ENCODE measurements around the gene EPHB4. TPM values are rescaled to one million over a fixed set of nuclear protein-coding genes. Genes with fewer than 3 reads are reported as not detected.
"Not testable (repeated sequence)": the region's sequence is repeated elsewhere in the genome, so short reads cannot be mapped to it uniquely, and the experiment has no call there.

The EPHB4 gene
- polyA plus RNA-seq, 1 experiment: 30.5 TPM

DNA sequence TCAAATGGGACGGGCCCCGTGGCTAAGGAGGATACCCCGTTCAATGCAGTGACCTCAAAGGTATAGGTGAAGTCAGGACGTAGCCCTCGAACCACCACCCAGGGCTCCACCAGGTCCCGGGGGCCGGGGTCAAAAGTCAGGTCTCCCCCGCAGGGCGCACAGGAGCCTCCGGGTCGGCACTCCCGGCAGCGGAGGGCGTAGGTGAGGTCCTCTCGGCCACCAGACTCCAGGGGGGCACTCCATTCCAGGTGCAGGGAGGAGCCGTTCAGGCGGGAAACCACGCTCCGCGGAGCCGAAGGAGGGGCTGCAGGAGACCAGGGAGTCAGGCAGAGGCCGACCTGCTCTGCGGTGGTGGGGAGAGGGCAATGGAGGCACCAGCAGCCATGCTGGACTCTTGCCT, 7.7 kb downstream of the EPHB4 start:
- no peak overlapping the region for H3K4me3 ChIP-seq (ENCODE audit: low read depth, low read length)
- no peaks in the 10 kb centered on the region for H3K27me3 ChIP-seq (ENCODE audit: control insufficient read depth, insufficient read depth, low read length)
- TF ChIP-seq, protein P1, sequence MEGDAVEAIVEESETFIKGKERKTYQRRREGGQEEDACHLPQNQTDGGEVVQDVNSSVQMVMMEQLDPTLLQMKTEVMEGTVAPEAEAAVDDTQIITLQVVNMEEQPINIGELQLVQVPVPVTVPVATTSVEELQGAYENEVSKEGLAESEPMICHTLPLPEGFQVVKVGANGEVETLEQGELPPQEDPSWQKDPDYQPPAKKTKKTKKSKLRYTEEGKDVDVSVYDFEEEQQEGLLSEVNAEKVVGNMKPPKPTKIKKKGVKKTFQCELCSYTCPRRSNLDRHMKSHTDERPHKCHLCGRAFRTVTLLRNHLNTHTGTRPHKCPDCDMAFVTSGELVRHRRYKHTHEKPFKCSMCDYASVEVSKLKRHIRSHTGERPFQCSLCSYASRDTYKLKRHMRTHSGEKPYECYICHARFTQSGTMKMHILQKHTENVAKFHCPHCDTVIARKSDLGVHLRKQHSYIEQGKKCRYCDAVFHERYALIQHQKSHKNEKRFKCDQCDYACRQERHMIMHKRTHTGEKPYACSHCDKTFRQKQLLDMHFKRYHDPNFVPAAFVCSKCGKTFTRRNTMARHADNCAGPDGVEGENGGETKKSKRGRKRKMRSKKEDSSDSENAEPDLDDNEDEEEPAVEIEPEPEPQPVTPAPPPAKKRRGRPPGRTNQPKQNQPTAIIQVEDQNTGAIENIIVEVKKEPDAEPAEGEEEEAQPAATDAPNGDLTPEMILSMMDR (IDR thresholded peaks at IDR 0.05; ENCODE audit: insufficient read depth, low read depth, low read length): no peak
- CTCF ChIA-PET: interaction anchor here (1.0 kb wide), 1 partner anchor 8 kb away, joined by 3 read pairs; the partner anchor contains the start of gene EPHB4
- POLR2A ChIA-PET: no interaction called here
- DNase-seq (ENCODE audit: low read depth): no peak
- peaks cover 34% of the 10 kb centered on the region for H3K36me3 ChIP-seq (ENCODE audit: control insufficient read depth, insufficient read depth, low read length)

DNA sequence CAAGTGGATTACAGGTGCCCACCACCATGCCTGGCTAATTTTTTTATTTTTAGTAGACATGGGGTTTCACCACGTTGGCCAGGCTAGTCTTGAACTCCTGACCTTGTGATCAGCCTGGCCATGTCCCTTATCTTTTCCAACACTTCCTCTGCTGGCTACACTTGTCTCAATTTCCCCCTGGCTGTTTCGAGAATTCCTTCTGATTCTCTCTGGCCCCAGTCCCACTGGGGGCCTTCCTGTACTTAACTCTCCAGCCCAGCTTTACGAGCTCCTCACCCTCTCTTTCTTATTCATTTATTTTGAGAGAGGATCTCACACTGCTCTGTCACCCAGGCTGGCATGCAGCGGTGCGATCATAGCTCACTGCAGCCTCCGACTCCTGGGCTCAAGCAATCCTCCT, 8.5 kb downstream of the EPHB4 start:
- CTCF ChIA-PET: interaction anchor here (1.0 to 1.3 kb wide), 2 partner anchors 9 to 33 kb away, joined by 3 to 8 read pairs; partner anchors contain the start of genes EPHB4 and SLC12A9
- DNase-seq (ENCODE audit: low read depth): no peak

DNA sequence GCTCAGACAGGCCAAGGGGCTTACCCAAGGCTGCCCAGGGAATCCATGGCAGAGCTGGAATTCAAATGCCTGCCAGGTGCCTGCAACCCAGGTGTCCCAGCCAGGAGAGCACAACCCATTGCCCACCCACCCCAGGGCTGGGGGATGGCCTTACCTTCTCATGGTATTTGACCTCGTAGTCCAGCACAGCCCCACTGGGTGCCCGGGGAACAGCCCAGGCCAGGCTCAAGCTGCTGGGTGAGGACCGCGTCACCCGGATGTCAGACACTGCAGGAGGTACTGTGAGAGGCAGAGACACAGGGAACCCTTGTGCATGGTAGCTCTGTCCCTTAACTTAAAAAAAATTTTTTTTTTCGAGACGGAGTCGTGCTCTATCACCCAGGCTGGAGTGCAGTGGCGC, 9.0 kb downstream of the EPHB4 start:
- no peaks in the 10 kb centered on the region for H3K27me3 ChIP-seq (ENCODE audit: control insufficient read depth, insufficient read depth, low read length)
- ChIA-PET CTCF (interaction anchor here (0.6 to 1.3 kb wide), 4 partner anchors 9 to 34 kb away, joined by 3 to 8 read pairs (median 4); partner anchors contain the start of genes EPHB4 and SLC12A9), POLR2A (no interaction called here)
- TF ChIP-seq, protein P1 (IDR thresholded peaks at IDR 0.05; ENCODE audit: insufficient read depth, low read depth, low read length): no peak
- no peak overlapping the region for H3K4me3 ChIP-seq (ENCODE audit: low read depth, low read length)
- H3K36me3 ChIP-seq (ENCODE audit: control insufficient read depth, insufficient read depth, low read length): peaks cover 33% of the 10 kb centered on the region
- no peak for DNase-seq (ENCODE audit: low read depth)

More for the DNA sequence above, 8.5 kb downstream of the EPHB4 start:
- Histone ChIP-seq H3K4me3 (ENCODE audit: low read depth, low read length) (no peak overlapping the region), H3K36me3 (ENCODE audit: control insufficient read depth, insufficient read depth, low read length) (peaks cover 34% of the 10 kb centered on the region), H3K27me3 (ENCODE audit: control insufficient read depth, insufficient read depth, low read length) (no peaks in the 10 kb centered on the region)
- TF ChIP-seq, protein P1 (IDR thresholded peaks at IDR 0.05; ENCODE audit: insufficient read depth, low read depth, low read length): no peak
- POLR2A ChIA-PET: no interaction called here

DNA sequence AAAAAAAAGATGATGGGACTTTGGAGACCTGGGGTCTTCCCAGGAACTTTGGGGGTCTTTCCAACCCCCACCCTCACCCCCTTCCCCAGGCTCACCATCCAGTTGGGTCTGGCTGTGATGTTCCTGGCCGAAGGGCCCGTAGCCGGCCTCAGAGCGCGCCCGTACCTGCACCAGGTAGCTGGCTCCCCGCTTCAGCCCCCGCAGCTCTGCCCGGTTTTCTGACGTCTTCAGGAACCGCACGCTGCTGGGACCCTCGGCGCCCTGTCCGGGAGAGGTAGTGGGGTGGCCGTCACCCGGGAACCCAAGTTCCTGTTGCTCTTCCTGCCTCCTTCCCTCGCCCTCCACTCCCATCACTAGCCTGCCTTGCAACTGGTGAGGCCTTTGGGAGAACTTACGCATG, 10.2 kb downstream of the EPHB4 start:
- POLR2A ChIA-PET: no interaction called here
- peaks cover 35% of the 10 kb centered on the region for H3K36me3 ChIP-seq (ENCODE audit: control insufficient read depth, insufficient read depth, low read length)

DNA sequence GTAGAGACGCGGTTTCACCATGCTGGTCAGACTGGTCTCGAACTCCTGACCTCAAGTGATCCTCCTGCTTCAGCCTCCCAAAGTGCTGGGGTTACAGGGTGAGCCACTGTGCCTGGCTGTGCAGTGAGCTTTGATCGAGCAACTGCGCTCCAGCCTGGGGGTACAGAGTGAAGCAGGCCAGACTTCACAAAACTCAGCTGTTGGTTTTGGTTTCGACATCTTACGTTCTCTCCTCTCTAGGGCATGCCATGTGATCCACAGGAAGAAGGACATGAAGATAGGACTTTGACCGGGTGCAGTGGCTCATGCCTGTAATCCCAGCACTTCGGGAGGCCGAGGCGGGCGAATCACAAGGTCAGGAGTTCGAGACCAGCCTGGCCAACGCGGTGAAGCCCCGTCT, 10.8 kb downstream of the EPHB4 start:
- DNase-seq (ENCODE audit: low read depth); POLR2A ChIA-PET: not testable (repeated sequence)

More for the DNA sequence above, 10.2 kb downstream of the EPHB4 start:
- TF ChIP-seq, protein P1 (IDR thresholded peaks at IDR 0.05; ENCODE audit: insufficient read depth, low read depth, low read length): no peak
- DNase-seq (ENCODE audit: low read depth): no peak
- Histone ChIP-seq H3K4me3 (ENCODE audit: low read depth, low read length) (no peak overlapping the region), H3K27me3 (ENCODE audit: control insufficient read depth, insufficient read depth, low read length) (no peaks in the 10 kb centered on the region)
- CTCF ChIA-PET: interaction anchor here (0.9 to 3.0 kb wide), 2 partner anchors 9 kb away, joined by 4 to 12 read pairs; partner anchors contain the start of gene EPHB4

DNA sequence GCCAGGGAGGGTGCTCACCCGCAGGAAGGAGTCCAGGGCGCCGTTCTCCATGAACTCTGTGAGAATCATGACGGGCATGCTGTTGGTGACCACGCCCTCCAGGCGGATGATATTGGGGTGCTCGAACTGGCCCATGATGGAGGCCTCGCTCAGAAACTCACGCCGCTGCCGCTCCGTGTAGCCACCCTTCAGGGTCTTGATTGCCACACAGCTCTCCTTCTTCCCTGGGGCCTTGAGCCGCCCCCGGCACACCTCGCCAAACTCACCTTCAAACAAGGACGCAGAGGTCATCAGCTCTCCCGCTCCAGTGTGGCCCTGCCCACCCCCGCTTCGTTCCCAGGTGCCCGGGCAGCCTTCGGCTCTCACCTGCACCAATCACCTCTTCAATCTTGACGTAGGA, 14.6 kb downstream of the EPHB4 start:
- peaks cover 34% of the 10 kb centered on the region for H3K36me3 ChIP-seq (ENCODE audit: control insufficient read depth, insufficient read depth, low read length)
- CTCF ChIA-PET: no interaction called here
- TF ChIP-seq, protein P1 (IDR thresholded peaks at IDR 0.05; ENCODE audit: insufficient read depth, low read depth, low read length): no peak
- no peak overlapping the region for H3K4me3 ChIP-seq (ENCODE audit: low read depth, low read length)
- POLR2A ChIA-PET: no interaction called here
- DNase-seq (ENCODE audit: low read depth): no peak
- H3K27me3 ChIP-seq (ENCODE audit: control insufficient read depth, insufficient read depth, low read length): no peaks in the 10 kb centered on the region

More for the DNA sequence above, 10.8 kb downstream of the EPHB4 start:
- H3K4me3 ChIP-seq (ENCODE audit: low read depth, low read length); H3K27me3 ChIP-seq (ENCODE audit: control insufficient read depth, insufficient read depth, low read length): not testable (repeated sequence)
- peaks cover 34% of the 10 kb centered on the region for H3K36me3 ChIP-seq (ENCODE audit: control insufficient read depth, insufficient read depth, low read length)
- CTCF ChIA-PET: interaction anchor here (0.8 to 3.0 kb wide), 3 partner anchors 9 to 17 kb away, joined by 3 to 12 read pairs (median 3); partner anchors contain the start of gene EPHB4
